A549 treated with ZK216348 at 1 μM for 4 hours (cell line): Measurements from ENCODE around the gene CRB3. TPM values are rescaled to one million over a fixed set of nuclear protein-coding genes. Genes with fewer than 3 reads are reported as not detected.

Experiments
- total RNA-seq: library from RNA; stranded (reverse); fragments of 200-300 nt; extraction: Qiagen RNA extraction; gene quantifications from 5 replicates; pipeline ENCODE4 v1.2.3, GENCODE V29; 2022; ENCODE audit warnings: low read depth

The CRB3 gene
- 2.2 to 6.3 TPM (median 5.2 TPM) in 5 replicates for total RNA-seq

GRCh38 chr19:6464070-6464873, at the start of gene CRB3:
Gene CRB3 (plus strand): TSS chr19:6464271. CDS start chr19:6464702, 431 bp downstream.

GRCh38 chr19:6424195-6424938, 39.7 kb upstream of the CRB3 start, which contains the start of gene KHSRP:
Gene KHSRP (minus strand): TSS chr19:6424811. CDS start chr19:6424701, 110 bp downstream.

GRCh38 chr19:6433663-6434062, 30.4 kb upstream of the CRB3 start, which contains the start of gene SLC25A41:
Gene SLC25A41 (minus strand): TSS chr19:6433763. CDS start chr19:6433693, 70 bp downstream.

GRCh38 chr19:6459262-6460098, 4.6 kb upstream of the CRB3 start, which contains the start of gene SLC25A23:
Gene SLC25A23 (minus strand): TSS chr19:6459792. CDS start chr19:6459628, 164 bp downstream.

GRCh38 chr19:6481541-6482342, 17.7 kb downstream of the CRB3 start, which contains the start of gene DENND1C:
Gene DENND1C (minus strand): TSS chr19:6481787. CDS start chr19:6481695, 92 bp downstream.

GRCh38 chr19:6501740-6502648, 37.9 kb downstream of the CRB3 start, which contains the start of gene TUBB4A:
Gene TUBB4A (minus strand): TSS chr19:6502309. CDS start chr19:6502212, 97 bp downstream.

Other genes with a start within 250 kb of the CRB3 start
- gene MLLT1, start 184.3 kb upstream of the CRB3 start, total RNA-seq = 16.2 to 25.2 TPM (median 21.8 TPM) in 5 replicates
- not detected in 5 replicates for gene ACER1, start 130.7 kb upstream of the CRB3 start, total RNA-seq
- gene CLPP, start 102.7 kb upstream of the CRB3 start, total RNA-seq = 37.0 to 72.8 TPM (median 70.3 TPM) in 5 replicates
- 17.0 to 39.5 TPM (median 27.5 TPM) in 5 replicates for gene ALKBH7, start 91.5 kb upstream of the CRB3 start, total RNA-seq
- 0.50 to 1.1 TPM (median 0.69 TPM) in 5 replicates for gene PSPN, start 88.3 kb upstream of the CRB3 start, total RNA-seq
- gene GTF2F1, start 71.1 kb upstream of the CRB3 start, total RNA-seq = 60.4 to 67.1 TPM (median 63.6 TPM) in 5 replicates
- 153 to 214 TPM (median 202 TPM) in 5 replicates for gene KHSRP, start 39.5 kb upstream of the CRB3 start, total RNA-seq
- 0.11 to 0.23 TPM (median 0.15 TPM) in 4 of 5 replicates, not detected in the other for gene SLC25A41, start 30.5 kb upstream of the CRB3 start, total RNA-seq
- 14.4 to 21.7 TPM (median 19.9 TPM) in 5 replicates for gene SLC25A23, start 4.5 kb upstream of the CRB3 start, total RNA-seq
- 0.13 to 0.27 TPM (median 0.24 TPM) in 4 of 5 replicates, not detected in the other for gene DENND1C, start 17.5 kb downstream of the CRB3 start, total RNA-seq
- 4.4 to 8.1 TPM (median 7.2 TPM) in 5 replicates for gene TUBB4A, start 38.0 kb downstream of the CRB3 start, total RNA-seq
- 3.2 to 6.5 TPM (median 6.1 TPM) in 5 replicates for gene TNFSF9, start 66.8 kb downstream of the CRB3 start, total RNA-seq
- gene CD70, start 126.9 kb downstream of the CRB3 start, total RNA-seq = 10.6 to 27.7 TPM (median 22.0 TPM) in 5 replicates
- gene TNFSF14, start 205.9 kb downstream of the CRB3 start, total RNA-seq = 0.05 to 0.25 TPM (median 0.12 TPM) in 4 of 5 replicates, not detected in the other